ENCODE results near the gene LPP. TPM values are rescaled to one million over a fixed set of nuclear protein-coding genes. Genes with fewer than 3 reads are reported as not detected.

The LPP gene
- polyA plus RNA-seq, 2 of the 4 experiments (the other 2 are of a cell fraction): 11.0 to 30.8 TPM

DNA sequence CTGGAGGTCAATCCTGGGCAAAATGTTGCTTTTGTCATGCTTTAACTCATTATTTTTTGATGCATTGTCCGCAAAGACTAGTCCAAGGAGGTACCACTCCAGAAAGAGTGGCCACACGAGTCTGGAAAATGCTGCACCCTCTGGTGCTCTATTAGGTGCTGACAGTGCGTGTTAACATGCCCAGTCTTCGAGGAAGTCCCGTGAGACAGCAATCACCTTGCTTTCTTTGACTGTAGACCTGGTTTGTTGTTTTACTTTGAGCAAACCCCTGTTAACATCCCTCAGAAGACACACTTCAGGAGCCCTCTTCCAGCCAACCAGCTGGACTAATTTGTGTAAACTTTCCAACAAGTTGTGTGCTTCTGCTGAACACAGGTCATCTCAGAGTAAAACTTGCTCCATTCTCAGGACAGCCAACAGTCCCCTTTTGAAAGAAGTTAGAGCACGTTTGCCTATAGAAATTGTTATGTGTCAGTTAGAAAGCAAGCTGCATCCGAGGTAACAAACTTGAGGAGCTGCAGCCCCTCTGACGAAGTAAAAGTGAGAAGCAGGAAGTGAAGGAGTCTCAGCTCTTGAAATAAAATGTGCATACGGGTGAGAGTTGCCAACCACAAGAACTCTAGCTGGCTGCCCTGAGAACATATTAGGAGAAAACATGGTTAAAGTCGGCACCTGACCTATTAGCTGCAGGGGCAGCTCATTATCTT, 205.0 kb downstream of the LPP start:
- H3K27ac ChIP-seq: no peak overlapping the region
- CTCF ChIA-PET: interaction anchor here (0.7 kb wide), 1 partner anchor 134 kb away, joined by 3 read pairs; no protein-coding TSS in a partner anchor
- WGBS (ENCODE audit: missing lambda C conversion rate): 92% methylated on average over 10 of the region's 10 CpGs
- POLR2A ChIA-PET: no interaction called here
- no peak for TF ChIP-seq POLR2A (IDR thresholded peaks at IDR 0.05; ENCODE audit: low read length)
- no peaks in the 10 kb centered on the region for H3K9me3 ChIP-seq
- no peak for FAIRE-seq
- peaks cover 27% of the 10 kb centered on the region for H3K4me1 ChIP-seq
- H3K4me3 ChIP-seq: no peak overlapping the region
- no peak for DNase-seq (ENCODE audit: low read depth in 1 of 2, low spot score in 1 of 2)
- H3K4me2 ChIP-seq: no peak overlapping the region
- ATAC-seq: no peak

DNA sequence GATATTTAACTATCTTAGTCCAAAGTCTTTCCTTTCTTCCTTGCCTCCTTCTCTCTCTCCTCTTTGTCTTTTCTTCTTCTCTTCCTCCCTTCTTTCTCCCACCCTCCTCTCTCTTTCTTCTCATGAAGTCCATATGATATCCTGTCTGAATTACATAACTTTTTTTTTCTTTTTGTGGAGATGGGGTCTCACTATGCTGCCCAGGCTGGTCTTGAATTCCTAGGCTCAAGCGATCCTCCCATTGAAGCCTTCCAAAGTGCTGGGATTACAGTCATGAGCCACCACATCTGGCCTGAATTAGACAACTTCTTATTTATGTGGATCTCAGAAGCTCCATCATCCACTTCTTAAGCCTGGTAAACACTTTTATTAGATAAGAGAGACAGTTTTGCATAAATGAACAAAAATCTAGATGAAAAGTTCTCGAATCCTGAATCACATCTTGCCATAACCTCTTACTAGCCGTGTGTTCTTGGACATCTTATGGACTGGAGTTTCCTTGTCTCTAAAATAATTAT, 206.5 kb downstream of the LPP start:
- WGBS (ENCODE audit: missing lambda C conversion rate): 90% methylated on average over 3 of the region's 3 CpGs

DNA sequence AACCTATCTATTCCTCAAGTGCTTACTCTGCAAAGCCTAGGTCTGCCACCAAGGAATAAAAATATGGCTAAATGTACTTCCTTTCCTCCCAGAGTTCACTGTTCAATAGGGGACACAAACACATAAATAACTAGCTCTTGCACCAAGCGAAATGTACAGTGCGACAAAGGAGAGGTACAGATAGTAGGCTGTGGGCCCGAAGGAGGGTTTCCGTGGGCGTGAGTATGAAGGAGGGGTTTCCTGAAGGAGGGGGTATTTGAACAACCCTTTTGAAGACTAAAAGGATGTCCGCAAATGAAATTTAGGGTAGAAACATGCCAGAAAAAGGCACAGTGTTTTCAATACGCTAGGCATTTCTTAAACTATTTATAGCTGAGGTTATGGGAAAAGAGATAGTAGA, 207.9 kb downstream of the LPP start:
- ChIA-PET POLR2A (no interaction called here), CTCF (interaction anchor here (0.6 to 1.5 kb wide), 9 partner anchors 12 to 619 kb away, joined by 3 to 4 read pairs (median 3); no protein-coding TSS in a partner anchor)
- Histone ChIP-seq H3K4me1 (peaks cover 52% of the 10 kb centered on the region), H3K27ac (peak overlapping the region; percentile 37 to 46; a peak in 3 of 6 replicates), H3K9me3 (no peaks in the 10 kb centered on the region), H3K4me2 (peak overlapping the region; percentile 70), H3K4me3 (no peak overlapping the region)
- ATAC-seq (no peak), DNase-seq (ENCODE audit: low read depth in 1 of 2, low spot score in 1 of 2) (no peak), FAIRE-seq (no peak)
- 93% methylated on average over 7 of the region's 7 CpGs for WGBS (ENCODE audit: missing lambda C conversion rate)
- TF ChIP-seq, protein P1, sequence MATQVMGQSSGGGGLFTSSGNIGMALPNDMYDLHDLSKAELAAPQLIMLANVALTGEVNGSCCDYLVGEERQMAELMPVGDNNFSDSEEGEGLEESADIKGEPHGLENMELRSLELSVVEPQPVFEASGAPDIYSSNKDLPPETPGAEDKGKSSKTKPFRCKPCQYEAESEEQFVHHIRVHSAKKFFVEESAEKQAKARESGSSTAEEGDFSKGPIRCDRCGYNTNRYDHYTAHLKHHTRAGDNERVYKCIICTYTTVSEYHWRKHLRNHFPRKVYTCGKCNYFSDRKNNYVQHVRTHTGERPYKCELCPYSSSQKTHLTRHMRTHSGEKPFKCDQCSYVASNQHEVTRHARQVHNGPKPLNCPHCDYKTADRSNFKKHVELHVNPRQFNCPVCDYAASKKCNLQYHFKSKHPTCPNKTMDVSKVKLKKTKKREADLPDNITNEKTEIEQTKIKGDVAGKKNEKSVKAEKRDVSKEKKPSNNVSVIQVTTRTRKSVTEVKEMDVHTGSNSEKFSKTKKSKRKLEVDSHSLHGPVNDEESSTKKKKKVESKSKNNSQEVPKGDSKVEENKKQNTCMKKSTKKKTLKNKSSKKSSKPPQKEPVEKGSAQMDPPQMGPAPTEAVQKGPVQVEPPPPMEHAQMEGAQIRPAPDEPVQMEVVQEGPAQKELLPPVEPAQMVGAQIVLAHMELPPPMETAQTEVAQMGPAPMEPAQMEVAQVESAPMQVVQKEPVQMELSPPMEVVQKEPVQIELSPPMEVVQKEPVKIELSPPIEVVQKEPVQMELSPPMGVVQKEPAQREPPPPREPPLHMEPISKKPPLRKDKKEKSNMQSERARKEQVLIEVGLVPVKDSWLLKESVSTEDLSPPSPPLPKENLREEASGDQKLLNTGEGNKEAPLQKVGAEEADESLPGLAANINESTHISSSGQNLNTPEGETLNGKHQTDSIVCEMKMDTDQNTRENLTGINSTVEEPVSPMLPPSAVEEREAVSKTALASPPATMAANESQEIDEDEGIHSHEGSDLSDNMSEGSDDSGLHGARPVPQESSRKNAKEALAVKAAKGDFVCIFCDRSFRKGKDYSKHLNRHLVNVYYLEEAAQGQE (IDR thresholded peaks at IDR 0.05): no peak
- TF ChIP-seq CBX2 (IDR thresholded peaks at IDR 0.05; ENCODE audit: borderline replicate concordance, low read depth) (no peak), POLR2AphosphoS2 (conservative IDR thresholded peaks at IDR 0.05; ENCODE audit: low read length) (no peak), EHMT2 (IDR thresholded peaks at IDR 0.05; ENCODE audit: low read depth) (no peak), MAZ (IDR thresholded peaks at IDR 0.05; ENCODE audit: borderline replicate concordance, low read depth, low read length) (no peak), ZFP36 (IDR thresholded peaks at IDR 0.05; ENCODE audit: borderline replicate concordance, partially characterized antibody) (no peak), KDM1A (IDR thresholded peaks at IDR 0.05; ENCODE audit: low read depth) (no peak), FOXS1 (CRISPR knock-in tag; IDR thresholded peaks at IDR 0.05) (no peak)
- TF ChIP-seq, protein P2, sequence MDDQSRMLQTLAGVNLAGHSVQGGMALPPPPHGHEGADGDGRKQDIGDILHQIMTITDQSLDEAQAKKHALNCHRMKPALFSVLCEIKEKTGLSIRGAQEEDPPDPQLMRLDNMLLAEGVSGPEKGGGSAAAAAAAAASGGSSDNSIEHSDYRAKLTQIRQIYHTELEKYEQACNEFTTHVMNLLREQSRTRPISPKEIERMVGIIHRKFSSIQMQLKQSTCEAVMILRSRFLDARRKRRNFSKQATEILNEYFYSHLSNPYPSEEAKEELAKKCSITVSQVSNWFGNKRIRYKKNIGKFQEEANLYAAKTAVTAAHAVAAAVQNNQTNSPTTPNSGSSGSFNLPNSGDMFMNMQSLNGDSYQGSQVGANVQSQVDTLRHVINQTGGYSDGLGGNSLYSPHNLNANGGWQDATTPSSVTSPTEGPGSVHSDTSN (IDR thresholded peaks at IDR 0.05): no peak

More for the DNA sequence above, 206.5 kb downstream of the LPP start:
- ATAC-seq (no peak), FAIRE-seq (no peak), DNase-seq (ENCODE audit: low read depth in 1 of 2, low spot score in 1 of 2) (no peak)
- CTCF ChIA-PET: interaction anchor here (0.6 kb wide), 1 partner anchor 156 kb away, joined by 3 read pairs; no protein-coding TSS in a partner anchor
- no peaks in the 10 kb centered on the region for H3K9me3 ChIP-seq
- no peak overlapping the region for H3K4me3 ChIP-seq
- TF ChIP-seq MAZ (IDR thresholded peaks at IDR 0.05; ENCODE audit: borderline replicate concordance, low read depth, low read length): no peak
- TF ChIP-seq, protein P3, sequence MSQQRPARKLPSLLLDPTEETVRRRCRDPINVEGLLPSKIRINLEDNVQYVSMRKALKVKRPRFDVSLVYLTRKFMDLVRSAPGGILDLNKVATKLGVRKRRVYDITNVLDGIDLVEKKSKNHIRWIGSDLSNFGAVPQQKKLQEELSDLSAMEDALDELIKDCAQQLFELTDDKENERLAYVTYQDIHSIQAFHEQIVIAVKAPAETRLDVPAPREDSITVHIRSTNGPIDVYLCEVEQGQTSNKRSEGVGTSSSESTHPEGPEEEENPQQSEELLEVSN (IDR thresholded peaks at IDR 0.05; ENCODE audit: borderline replicate concordance, low read depth): no peak
- TF ChIP-seq TP53 (CRISPR knock-in tag; IDR thresholded peaks at IDR 0.05): no peak
- H3K27ac ChIP-seq: no peak overlapping the region
- H3K4me2 ChIP-seq: no peak overlapping the region
- H3K4me1 ChIP-seq: peaks cover 40% of the 10 kb centered on the region
- POLR2A ChIA-PET: no interaction called here
